Astrocyte (in vitro differentiated cells and primary cell): ENCODE measurements around the gene OR10A5. TPM values are rescaled to one million over a fixed set of nuclear protein-coding genes. Genes with fewer than 3 reads are reported as not detected.

Experiments used
- DNase-seq: peaks from one replicate; pipeline ENCODE4 v3.0.0-alpha.2; 2010; ENCODE audit warnings: low read depth
- FAIRE-seq: peaks from 2 replicates; lab custom pipeline; 2011; peaks lifted over from hg19 to GRCh38; lab: Jason Lieb, UNC
- H2AFZ ChIP-seq: 2 replicates; pipeline ENCODE4 v1.6.0; 2012; ENCODE audit warnings: low read depth, low read length, inconsistent platforms
- H3K27ac ChIP-seq: 2 replicates; pipeline ENCODE4 v1.5.1; 2011; ENCODE audit warnings: low read depth, low read length, inconsistent platforms
- H3K27me3 ChIP-seq: 2 replicates; pipeline ENCODE4 v1.6.0; 2011; ENCODE audit warnings: low read length, inconsistent platforms; ENCODE audit not compliant: insufficient read depth
- H3K36me3 ChIP-seq: 2 replicates; pipeline ENCODE4 v1.5.1; 2011; ENCODE audit warnings: low read length, inconsistent platforms; ENCODE audit not compliant: insufficient read depth
- H3K4me1 ChIP-seq: 2 replicates; pipeline ENCODE4 v1.5.1; 2011; ENCODE audit warnings: low read length, inconsistent platforms; ENCODE audit not compliant: insufficient read depth
- H3K4me2 ChIP-seq: 2 replicates; pipeline ENCODE4 v1.6.0; 2012; ENCODE audit warnings: low read length, inconsistent platforms
- H3K4me3 ChIP-seq: 2 replicates; pipeline ENCODE4 v1.5.1; 2011; ENCODE audit warnings: low read depth, mild to moderate bottlenecking, low read length, inconsistent platforms; ENCODE audit not compliant: insufficient read depth
- H3K79me2 ChIP-seq: 2 replicates; pipeline ENCODE4 v1.6.0; 2012; ENCODE audit warnings: mild to moderate bottlenecking, low read length, inconsistent platforms; ENCODE audit not compliant: insufficient read depth
- H3K9ac ChIP-seq: 2 replicates; pipeline ENCODE4 v1.6.0; 2012; ENCODE audit warnings: mild to moderate bottlenecking, low read length, inconsistent platforms
- H3K9me3 ChIP-seq: 2 replicates; pipeline ENCODE4 v1.5.1; 2012; ENCODE audit warnings: low read depth, mild to moderate bottlenecking, low read length, inconsistent platforms; ENCODE audit not compliant: insufficient read depth
- H4K20me1 ChIP-seq: 2 replicates; pipeline ENCODE4 v1.6.0; 2012; ENCODE audit warnings: low read length, inconsistent platforms; ENCODE audit not compliant: insufficient read depth
- H3K27ac Mint-ChIP-seq: one replicate; pipeline ENCODE4 v1.8.0; 2021; ENCODE audit warnings: mild to moderate bottlenecking, mixed read lengths; ENCODE audit not compliant: unreplicated experiment
- H3K27me3 Mint-ChIP-seq: one replicate; pipeline ENCODE4 v1.8.0; 2021; ENCODE audit warnings: low read depth, mixed read lengths; ENCODE audit not compliant: unreplicated experiment
- H3K36me3 Mint-ChIP-seq: one replicate; pipeline ENCODE4 v1.8.0; 2021; ENCODE audit warnings: low read depth, mixed read lengths; ENCODE audit not compliant: unreplicated experiment
- H3K4me1 Mint-ChIP-seq: one replicate; pipeline ENCODE4 v1.8.0; 2021; ENCODE audit warnings: low read depth, mixed read lengths; ENCODE audit not compliant: unreplicated experiment
- H3K4me3 Mint-ChIP-seq: one replicate; pipeline ENCODE4 v1.8.0; 2021; ENCODE audit warnings: mild to moderate bottlenecking, moderate library complexity, mixed read lengths; ENCODE audit not compliant: unreplicated experiment
- H3K9me3 Mint-ChIP-seq: one replicate; pipeline ENCODE4 v1.8.0; 2021; ENCODE audit warnings: mild to moderate bottlenecking, mixed read lengths; ENCODE audit not compliant: unreplicated experiment
- CTCF ChIP-seq: IDR thresholded peaks from 2 replicates; pipeline ENCODE4 v1.5.1; 2011; ENCODE audit warnings: low read depth, mild to moderate bottlenecking, inconsistent platforms, low read length, moderate library complexity; ENCODE audit not compliant: insufficient read depth
- EZH2 ChIP-seq: IDR thresholded peaks from 2 replicates; pipeline ENCODE4 v1.6.1; 2012; ENCODE audit warnings: mild to moderate bottlenecking, low read length, inconsistent platforms; ENCODE audit not compliant: insufficient read depth
- total RNA-seq: library from RNA; stranded (reverse); gene quantifications from 2 replicates; pipeline ENCODE4 v1.2.1, GENCODE V29; 2021

OR10A5 gene
- total RNA-seq, 1 donor from 2014 or later: not detected

- Histone ChIP-seq H3K4me3 (no peak overlapping the region), H3K4me1 (no peaks in the 10 kb centered on the region), H3K9ac (no peak overlapping the region), H3K79me2 (no peaks in the 10 kb centered on the region), H3K9me3 (no peaks in the 10 kb centered on the region), H3K4me2 (no peak overlapping the region), H3K27me3 (no peaks in the 10 kb centered on the region), H3K27ac (no peak overlapping the region), H3K36me3 (no peaks in the 10 kb centered on the region), H2AFZ (no peak overlapping the region), H4K20me1 (no peaks in the 10 kb centered on the region)
- H3K4me1 Mint-ChIP-seq: no peaks in the 10 kb centered on the region
- no peaks in the 10 kb centered on the region for H3K9me3 Mint-ChIP-seq
- no peaks in the 10 kb centered on the region for H3K36me3 Mint-ChIP-seq
- no peak overlapping the region for H3K27ac Mint-ChIP-seq
- H3K4me3 Mint-ChIP-seq: no peak overlapping the region
- no peaks in the 10 kb centered on the region for H3K27me3 Mint-ChIP-seq
- no peak for TF ChIP-seq CTCF
- TF ChIP-seq EZH2: no peak
- FAIRE-seq: no peak
- DNase-seq: no peak
Measured at GRCh38 chr11:6894097-6894496, 48.6 kb downstream of the OR10A5 start.

GRCh38 chr11:6895010-6895409 is 49.5 kb downstream of the OR10A5 start:
- no peak overlapping the region for H3K4me3 Mint-ChIP-seq
- H3K79me2 ChIP-seq: no peaks in the 10 kb centered on the region
- H3K9ac ChIP-seq: no peak overlapping the region
- H3K9me3 Mint-ChIP-seq: no peaks in the 10 kb centered on the region
- FAIRE-seq (no peak), DNase-seq (no peak)
- TF ChIP-seq EZH2 (no peak), CTCF (no peak)
- no peak overlapping the region for H3K4me2 ChIP-seq
- no peaks in the 10 kb centered on the region for H3K36me3 Mint-ChIP-seq
- H3K4me1 Mint-ChIP-seq: no peaks in the 10 kb centered on the region
- no peak overlapping the region for H3K4me3 ChIP-seq
- H2AFZ ChIP-seq: no peak overlapping the region
- no peaks in the 10 kb centered on the region for H3K27me3 Mint-ChIP-seq
- no peaks in the 10 kb centered on the region for H3K36me3 ChIP-seq
- no peaks in the 10 kb centered on the region for H3K27me3 ChIP-seq
- no peak overlapping the region for H3K27ac ChIP-seq
- no peaks in the 10 kb centered on the region for H3K4me1 ChIP-seq
- no peaks in the 10 kb centered on the region for H3K9me3 ChIP-seq
- H4K20me1 ChIP-seq: no peaks in the 10 kb centered on the region
- H3K27ac Mint-ChIP-seq: no peak overlapping the region

Other genes starting within 250 kb of the OR10A5 start
- 23.9 and 25.8 TPM in 2 replicates for gene RRP8, start 242.1 kb upstream of the OR10A5 start, total RNA-seq
- gene ILK, start 241.9 kb upstream of the OR10A5 start, total RNA-seq: 209 and 218 TPM in 2 replicates
- 111 and 113 TPM in 2 replicates for gene TAF10, start 233.5 kb upstream of the OR10A5 start, total RNA-seq
- 43.4 and 58.3 TPM in 2 replicates for gene TPP1, start 226.3 kb upstream of the OR10A5 start, total RNA-seq
- 7.7 and 8.4 TPM in 2 replicates for gene DCHS1, start 189.9 kb upstream of the OR10A5 start, total RNA-seq
- gene MRPL17, start 162.3 kb upstream of the OR10A5 start, total RNA-seq: 89.2 and 89.9 TPM in 2 replicates
- 0.07 and 0.27 TPM in 2 replicates for gene OR2AG2, start 73.7 kb upstream of the OR10A5 start, total RNA-seq
- gene OR2AG1, start 62.7 kb upstream of the OR10A5 start, total RNA-seq: not detected in 2 replicates
- 0.09 TPM in 1 of 2 replicates, not detected in the other for gene OR6A2, start 46.0 kb upstream of the OR10A5 start, total RNA-seq
- not detected in 2 replicates for gene OR10A2, start 17.4 kb downstream of the OR10A5 start, total RNA-seq
- not detected in 2 replicates for gene OR10A4, start 30.9 kb downstream of the OR10A5 start, total RNA-seq
- gene OR2D2, start 46.8 kb downstream of the OR10A5 start, total RNA-seq: 0.39 TPM in 1 of 2 replicates, not detected in the other
- gene OR2D3, start 75.3 kb downstream of the OR10A5 start, total RNA-seq: not detected in 2 replicates
- 2.1 and 2.9 TPM in 2 replicates for gene ZNF215, start 80.7 kb downstream of the OR10A5 start, total RNA-seq
- gene ZNF214, start 174.7 kb downstream of the OR10A5 start, total RNA-seq: 0.93 and 0.94 TPM in 2 replicates
- gene NLRP14, start 174.8 kb downstream of the OR10A5 start, total RNA-seq: not detected in 2 replicates
- not detected in 2 replicates for gene RBMXL2, start 243.3 kb downstream of the OR10A5 start, total RNA-seq